Muscle of arm (tissue), 12 donors: Measurements from ENCODE around the gene RUNDC3A. TPM values are rescaled to one million over a fixed set of nuclear protein-coding genes. Genes with fewer than 3 reads are reported as not detected.

ENCODE experiments used
- DNase-seq: peaks from one replicate; pipeline ENCODE4 v3.0.0-alpha.2; 2013
- polyA plus RNA-seq, 12 donors: library from polyadenylated mRNA; unstranded; fragments of 120-200 nt; gene quantifications; one replicate each; pipeline ENCODE4 v1.2.1, GENCODE V29; 2013; ENCODE audit not compliant: insufficient read length in 12 of 12

The RUNDC3A gene
- polyA plus RNA-seq, 12 donors: 0.72 to 14.2 (median 1.7) TPM; not detected in 2

DNA sequence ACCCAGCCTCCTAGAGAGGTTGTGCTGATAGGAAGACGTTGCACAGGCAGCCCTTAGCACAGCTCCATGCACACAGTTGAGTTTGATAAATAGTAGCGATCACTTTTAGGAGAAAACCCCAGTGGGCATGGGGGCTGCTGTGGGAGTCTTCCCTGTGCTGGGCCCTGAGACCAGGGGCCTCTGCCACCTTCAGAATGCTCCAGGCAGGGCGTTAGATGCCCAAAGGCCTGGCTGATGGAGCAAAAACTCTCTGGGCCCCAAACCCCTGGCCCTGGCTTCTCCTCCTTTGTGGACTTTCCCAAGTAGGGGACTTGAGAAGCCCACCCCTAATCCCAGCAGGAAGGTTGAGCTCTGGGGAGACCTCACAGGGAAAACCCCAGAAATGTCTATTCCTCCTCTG lies 26.1 kb upstream of the RUNDC3A start:
- DNase-seq: no peak

DNA sequence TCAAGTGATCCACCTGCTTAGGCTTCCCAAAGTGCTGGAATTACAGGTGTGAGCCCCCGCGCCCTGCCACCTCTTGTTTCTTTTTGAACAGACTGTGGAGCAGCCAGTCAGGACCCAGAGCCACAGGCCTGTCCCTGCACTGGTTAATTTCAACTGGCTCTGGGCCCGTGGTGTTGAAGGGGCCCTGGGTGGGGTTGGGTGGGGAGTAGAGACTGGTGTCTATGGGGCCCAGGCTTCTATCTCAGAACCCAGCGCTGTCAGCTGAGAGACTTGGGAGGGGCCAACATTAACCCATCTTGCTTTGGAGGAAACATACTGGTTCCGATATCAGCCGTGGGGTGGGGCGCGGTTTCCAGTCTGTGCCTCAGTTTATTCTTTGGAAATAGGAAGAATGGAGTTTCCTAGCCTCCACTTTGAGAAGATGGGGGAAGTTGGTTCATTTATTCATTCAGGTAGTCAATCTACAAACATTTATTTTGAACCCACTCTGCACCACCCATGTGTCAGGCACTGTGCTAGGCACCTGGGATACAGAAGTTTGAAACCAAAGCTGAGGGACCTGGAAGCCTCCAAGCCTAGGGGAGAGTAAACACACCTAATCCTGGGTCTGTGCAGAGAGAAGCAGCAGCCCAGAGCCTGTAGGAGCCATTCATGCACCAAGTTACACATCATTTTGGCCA lies 24.9 kb upstream of the RUNDC3A start:
- no peak for DNase-seq

DNA sequence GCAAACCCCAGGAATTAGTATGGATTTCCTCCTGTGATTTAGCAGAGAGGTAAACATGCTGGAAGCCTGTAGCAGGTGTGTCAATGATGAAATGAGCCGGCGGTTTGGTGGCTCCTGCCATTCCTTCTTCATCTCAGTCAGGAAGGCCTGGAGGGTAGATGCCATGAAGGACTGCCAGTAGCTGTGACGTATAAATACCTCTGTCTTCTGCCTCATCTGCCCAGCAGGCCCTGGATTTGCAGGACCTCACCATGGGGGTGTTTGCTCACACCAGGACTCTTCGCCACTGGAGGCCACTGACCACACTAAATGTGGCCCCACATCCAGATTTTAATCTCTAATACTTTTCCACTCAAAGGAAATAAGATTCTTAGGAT lies 24.4 kb upstream of the RUNDC3A start:
- DNase-seq: no peak

DNA sequence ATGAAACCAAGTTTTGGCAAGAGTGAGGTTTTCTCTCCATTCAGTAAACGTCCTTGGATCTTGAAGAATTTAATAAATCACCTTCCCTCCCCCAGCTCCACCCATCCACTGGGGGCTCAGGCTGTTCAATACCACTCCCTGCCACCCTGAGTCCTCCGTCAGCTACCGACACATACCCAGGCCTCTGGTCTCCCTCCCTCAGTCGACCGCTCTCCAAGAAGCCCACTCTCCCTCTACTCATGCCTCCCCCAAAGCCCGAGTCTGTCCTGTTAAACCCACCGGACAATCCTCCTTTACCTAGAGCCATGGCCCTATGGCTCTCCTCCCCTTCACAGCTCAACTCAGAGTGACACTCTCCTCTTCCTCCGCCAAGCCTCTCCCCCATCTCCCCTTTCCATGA lies 20.8 kb upstream of the RUNDC3A start:
- DNase-seq: no peak

DNA sequence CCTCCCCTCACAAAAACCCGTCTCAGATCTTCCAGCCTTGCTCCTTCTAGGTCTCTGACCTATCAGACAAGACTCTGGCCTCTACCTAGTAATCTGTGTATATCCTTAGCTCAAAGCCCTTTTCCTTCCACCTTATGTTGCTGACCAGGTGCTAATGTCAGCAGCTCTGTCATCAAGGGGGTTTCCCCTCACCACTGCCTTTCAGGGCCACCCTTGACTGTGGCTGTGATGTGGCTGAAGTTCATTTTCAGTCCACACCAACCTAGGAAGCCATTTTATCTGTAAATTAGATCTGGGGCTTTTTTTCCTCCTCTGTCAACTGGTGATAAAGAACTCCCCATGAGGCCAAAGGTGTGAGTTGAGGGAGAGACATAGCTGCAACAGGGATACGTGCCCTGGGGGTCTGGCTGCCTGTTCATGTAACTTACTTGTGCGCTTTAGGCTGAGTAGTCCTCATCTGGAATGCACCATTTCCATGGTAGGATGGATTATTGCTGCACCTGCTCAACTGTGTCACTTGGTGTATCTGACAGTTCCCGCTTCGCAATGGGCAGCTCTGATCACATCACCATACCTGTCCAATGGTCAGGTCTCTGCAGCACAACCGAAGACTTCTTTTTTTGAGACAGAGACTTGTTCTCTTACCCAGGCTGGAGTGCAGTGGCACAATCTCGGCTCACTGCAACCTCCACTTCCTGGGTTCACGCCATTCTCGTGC lies 14.7 kb upstream of the RUNDC3A start:
- no peak for DNase-seq

DNA sequence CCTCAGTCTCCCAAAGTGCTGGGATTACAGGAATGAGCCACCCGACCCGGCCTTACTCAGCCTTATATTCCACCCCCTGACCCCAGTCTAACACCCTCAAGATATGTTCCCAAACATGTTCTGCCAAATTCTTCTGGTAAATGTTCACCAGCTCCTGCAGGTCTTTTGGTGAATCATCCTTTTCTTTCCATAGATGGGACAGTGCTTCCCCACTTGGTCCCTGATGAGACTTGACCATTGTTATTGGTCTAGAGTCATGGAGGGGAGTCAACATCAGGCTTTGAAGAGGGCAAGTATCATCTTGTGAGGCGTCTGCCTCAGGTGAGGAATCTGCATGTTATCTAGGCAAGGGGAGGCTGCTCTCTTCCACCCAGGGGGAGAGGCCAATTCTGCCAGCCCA lies 10.4 kb upstream of the RUNDC3A start:
- no peak for DNase-seq

DNA sequence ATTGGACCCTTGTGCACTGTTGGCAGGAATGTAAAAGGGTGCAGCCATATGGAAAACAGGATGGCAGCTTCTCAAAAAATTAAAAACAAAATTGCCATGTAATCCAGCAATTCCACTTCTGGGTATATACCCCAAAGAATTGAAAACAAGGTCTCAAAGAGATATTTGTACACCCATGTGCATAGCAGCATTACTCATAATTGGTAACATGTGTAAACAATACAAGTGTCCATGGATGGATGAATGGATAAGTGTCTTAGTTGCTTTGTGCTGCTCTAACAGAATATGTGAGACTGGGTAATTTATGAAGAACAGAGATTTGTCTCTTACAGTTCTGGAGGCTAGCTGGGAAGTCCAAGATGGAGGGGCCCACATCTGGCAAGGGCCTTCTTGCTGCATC lies 3.8 kb upstream of the RUNDC3A start:
- no peak for DNase-seq

DNA sequence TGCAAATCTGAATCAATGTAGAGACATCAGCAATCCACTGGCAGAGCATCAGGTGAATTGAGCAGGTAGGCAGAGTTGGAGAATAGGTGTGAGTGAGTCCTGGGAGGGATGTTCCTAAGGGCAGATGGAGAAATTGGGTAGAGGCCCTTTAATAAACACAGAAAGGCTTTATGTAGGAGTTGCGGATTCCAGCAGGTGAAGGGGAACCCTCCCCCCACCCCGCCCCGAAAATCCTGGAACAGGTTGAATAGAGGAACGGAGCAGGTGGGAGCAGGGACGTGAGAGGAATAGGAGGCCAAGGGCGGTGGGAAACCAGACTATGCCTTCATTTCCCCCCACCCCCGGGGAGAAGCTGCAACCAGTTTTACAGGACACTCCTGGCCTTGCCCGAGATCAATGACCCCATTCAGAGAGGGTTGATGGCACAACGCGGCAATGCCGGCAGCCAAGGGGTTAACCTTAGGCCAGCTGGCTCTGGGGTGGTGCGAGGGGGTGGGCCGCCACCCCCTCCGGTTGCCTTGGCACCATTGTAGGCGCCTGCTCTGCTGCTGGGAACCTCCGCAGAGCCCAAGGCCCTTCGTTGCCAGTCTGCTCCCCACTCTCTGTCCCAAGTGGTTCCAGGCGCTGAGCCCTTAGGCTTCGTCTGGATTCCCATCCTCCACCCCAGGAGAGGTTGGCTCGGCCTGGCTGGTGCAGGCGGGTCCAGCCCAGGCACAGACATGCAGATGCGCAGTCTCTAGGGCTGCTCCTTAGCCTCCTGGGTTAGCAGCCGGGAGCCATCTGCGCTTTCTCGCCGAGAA lies 814 bp upstream of the RUNDC3A start:
- DNase-seq: no peak

DNA sequence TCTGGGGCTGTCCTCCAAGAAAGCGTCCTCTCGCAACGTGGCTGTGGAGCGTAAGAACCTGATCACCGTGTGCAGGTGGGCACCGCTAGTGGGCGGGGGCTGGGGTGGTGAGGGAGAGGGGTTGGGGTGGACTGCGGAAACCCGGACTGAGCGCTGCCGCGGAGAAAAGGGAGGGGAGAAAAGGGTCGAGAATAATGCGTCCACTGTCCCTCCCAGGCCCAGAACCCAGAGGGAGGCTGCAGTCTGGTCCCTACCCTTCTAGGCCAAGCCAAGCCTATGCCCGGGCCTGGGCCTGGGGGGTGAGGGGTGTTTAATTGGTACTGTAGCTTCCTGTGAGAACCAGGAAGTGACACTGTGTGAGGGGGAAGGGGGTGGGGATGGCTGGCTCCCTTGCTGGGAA lies 464 bp downstream of the RUNDC3A start:
- DNase-seq: no peak

DNA sequence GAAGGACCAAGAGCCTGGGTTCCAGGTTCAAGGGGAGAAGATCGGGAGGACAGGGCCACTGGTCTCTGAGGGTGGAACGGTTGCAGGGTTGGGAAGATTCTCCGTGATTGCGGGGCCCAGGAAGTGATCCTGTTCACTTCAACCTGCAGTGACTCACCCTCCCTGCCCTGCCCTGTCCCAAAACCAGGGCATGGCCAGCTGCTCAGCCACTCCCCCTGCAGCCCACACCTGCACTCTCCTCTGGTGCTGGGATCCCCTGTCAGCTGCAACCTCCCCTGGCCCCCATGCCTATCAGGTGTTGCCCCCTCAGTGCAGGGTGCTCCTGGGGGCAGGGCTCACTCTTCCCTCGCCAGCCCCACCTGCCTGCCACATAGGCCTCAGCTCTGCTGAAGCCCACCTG lies 1.1 kb downstream of the RUNDC3A start:
- no peak for DNase-seq

DNA sequence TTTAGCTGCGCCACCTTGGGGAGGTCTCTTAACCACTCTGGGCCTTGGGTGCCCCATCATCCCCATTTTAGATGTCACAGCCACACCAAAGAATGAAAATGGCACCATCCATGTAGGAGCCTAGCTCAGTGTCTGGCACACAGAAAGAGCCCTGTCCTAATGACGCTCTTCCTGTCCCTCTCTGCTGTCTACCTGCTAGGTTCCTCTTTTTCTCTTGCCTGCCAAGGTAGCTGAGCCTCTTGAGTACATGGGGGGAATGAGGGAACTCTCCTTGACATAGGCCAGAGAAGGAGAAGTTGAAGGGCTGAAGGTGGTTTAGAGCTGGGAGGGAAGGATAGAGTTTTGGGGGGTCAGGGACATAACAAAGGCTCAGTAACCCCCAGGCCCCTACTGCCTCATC lies 1.8 kb downstream of the RUNDC3A start:
- no peak for DNase-seq

DNA sequence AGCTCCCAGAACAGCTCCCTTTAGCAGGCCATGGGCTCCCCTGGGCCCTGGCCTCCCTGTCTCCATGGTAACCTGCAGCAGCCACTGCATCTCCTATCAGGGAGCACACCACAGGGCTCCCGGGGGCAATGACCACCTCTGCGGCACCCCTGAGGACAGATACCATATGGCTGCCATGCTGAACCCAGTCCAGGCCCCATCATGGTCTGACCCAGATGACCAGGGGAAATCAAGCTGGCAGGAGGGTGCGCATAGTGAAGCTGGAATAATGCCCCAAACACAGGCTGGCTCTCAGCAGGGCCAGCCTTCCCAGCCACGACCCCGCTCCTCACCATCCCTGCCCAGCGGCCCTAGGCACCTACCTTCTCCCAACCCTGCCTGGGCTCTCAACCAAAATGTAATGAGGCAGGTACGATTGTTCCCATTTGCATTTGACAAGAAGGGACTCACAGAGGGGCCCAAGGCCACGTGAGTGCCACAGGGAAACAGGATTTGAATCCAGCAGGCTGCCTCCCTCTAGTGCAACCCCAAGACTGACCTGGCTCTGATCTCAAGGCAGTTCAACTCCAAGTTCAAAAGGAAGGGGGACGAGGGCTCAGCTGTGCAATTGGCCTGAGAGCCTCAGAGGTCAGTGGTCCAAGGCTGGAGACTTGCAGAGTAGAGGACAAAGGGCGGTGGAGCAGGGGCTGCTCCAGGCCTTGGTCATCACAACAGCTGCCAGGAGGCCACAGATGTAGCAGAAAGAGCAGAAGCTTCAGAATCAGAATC lies 2.4 kb downstream of the RUNDC3A start:
- no peak for DNase-seq

DNA sequence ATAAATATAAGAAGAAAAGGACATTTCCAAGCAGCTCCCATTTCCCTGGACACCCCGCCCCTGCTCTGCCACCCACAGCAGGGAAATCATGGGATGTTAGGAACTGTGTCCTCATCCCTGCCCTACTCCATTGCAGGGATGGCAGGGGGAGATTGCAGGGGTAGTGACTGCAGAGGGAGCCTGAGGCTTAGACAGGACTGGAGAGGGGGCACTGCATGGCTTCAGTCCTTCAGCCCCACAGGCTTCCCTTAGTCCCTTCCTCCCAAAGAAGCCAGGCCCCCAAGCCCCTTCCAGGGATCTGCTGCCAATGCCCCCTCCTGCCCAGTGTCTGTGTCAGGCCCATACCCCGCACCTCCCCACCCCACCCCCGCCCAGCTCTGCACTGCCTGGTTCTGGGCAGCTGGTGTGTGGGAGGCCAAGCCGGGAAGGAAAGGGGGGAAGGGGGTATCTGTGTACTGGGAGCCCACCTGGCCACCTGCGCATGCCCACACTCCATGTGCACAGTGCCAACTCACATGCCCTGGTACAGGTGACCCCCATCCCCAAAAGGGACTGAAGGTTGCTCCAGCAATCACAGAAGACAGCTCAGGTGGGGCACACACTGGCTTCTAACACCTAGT lies 3.3 kb downstream of the RUNDC3A start:
- DNase-seq: no peak

DNA sequence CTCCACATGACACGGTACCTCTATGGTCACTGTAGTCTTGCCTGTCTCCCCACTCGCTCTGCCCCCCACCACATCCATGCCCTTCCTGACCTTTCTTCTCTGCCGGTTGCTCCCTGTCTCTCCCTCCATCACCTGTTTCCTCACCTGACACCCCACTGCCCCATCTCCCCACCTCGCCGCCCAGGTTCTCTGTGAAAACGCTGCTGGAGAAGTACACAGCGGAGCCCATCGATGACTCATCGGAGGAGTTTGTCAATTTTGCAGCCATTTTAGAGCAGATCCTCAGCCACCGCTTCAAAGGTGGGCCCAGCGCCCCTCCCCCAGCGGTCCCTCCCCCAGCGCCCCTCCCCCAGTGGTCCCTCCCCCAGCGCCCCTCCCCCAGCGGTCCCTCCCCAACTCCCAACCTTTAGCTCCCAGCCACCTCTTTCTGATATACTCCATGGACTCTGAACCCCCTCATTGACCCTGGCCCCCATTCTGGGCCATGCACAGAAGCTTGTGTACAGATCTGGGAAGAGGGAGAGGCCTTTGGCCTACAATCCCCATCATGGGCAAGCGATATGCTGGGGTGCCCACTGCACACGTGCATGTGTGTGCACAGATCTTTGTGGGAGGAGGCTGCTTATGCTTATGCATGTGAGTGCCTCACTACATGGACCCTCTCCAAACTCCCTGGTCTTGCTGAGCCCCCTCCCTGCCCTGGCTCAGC lies 4.1 kb downstream of the RUNDC3A start:
- DNase-seq: no peak

DNA sequence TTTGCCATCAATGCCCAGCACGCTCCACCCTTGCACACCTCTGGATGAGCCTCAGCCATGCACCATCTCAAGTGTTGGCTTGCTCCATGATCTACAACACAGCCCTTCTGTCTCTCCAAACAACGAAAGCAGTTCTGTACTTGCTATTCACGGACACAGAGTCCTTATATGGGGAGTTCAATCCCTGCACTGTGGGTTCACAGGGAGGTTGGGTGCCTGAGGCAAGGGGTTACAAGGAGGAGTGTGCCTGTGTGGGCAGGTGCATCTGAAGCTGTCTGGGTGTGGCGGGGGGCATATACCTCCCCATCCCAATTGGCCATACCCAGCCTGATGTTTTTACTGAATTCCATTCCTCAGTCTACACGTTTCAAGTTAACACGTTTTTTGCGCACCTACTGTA lies 5.6 kb downstream of the RUNDC3A start:
- no peak for DNase-seq

DNA sequence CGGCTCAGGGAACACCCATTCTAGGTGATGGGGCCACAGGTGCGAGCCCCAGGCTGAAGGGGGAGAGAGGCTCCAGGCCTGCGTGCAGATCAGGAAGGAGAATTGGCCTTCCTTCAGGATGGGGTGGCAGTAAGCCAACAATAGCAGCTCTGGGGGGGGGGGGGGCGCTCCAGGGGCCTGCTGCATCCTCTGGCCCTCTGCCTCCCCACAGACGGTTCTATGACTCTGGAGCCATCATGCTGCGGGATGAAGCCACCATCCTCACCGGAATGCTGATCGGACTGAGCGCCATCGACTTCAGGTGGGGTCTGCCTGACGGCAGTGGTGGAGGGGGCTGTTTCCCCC lies 6.1 kb downstream of the RUNDC3A start:
- DNase-seq: no peak

DNA sequence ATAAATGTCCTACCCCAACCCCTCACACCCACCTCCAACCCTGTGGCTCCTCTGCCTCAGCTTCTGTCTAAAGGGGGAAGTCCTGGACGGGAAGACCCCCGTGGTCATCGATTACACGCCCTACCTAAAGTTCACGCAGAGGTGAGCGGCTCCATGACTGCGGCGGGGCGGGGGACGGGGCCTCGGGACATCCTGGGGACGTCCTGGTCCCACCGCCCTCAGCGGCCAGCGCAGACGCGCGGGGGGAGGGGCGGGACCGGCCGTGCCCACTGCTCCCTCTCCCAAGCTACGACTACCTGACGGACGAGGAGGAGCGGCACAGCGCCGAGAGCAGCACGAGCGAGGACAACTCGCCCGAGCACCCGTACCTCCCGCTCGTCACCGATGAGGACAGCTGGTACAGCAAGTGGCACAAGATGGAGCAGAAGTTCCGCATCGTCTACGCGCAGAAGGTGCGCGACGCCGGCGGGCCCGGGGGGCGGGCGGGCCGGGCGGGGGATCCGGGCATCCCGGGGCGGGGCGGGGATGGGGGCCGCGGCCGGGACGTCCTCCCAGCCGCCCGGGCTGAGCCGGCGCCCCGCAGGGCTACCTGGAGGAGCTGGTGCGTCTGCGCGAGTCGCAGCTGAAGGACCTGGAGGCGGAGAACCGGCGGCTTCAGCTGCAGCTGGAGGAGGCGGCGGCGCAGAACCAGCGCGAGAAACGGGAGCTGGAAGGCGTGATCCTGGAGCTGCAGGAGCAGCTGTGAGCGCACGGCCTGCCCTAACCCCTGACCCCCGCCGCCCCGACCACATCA lies 6.7 kb downstream of the RUNDC3A start:
- no peak for DNase-seq

DNA sequence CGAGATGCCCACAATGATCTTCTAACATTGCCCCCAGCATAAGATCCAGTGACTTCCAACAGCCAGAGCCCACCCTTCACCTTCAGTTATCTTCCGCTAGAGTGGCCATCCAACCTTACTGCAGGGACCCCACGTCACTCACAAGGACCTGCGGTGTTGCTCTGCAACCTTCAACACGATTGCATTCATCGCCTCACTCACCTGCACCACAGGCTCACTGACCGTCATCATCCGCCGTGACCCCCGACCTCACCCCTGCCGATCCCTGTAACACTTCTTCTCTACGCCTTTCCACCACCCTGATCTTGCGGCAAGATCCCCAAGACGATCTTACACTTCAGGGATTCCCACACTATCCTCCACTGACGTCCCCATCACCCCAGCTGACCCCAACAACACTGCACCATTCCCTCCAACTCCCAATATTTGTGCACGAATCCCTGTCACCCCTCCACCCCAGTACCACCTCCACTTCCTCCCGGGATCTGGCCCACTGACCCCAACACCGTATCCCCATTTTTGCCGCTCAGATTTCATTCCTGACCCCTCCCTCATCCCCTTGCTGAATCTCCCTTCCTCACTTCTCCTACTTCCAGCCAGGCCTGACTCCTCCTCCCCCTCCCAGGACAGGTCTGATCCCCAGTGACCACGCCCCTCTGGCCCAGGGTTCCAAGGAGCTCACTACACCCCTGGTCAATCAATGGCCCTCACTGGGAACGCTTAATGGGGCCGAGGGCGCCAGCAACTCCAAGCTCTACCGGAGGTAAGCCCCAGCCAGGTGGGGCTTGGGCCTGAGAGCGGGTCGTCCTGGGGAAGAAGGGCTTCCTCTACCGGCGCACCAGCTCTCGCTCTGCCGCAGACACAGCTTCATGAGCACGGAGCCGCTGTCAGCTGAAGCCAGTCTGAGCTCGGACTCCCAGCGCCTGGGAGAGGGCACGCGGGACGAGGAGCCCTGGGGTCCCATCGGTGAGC lies 7.6 kb downstream of the RUNDC3A start:
- DNase-seq: no peak

DNA sequence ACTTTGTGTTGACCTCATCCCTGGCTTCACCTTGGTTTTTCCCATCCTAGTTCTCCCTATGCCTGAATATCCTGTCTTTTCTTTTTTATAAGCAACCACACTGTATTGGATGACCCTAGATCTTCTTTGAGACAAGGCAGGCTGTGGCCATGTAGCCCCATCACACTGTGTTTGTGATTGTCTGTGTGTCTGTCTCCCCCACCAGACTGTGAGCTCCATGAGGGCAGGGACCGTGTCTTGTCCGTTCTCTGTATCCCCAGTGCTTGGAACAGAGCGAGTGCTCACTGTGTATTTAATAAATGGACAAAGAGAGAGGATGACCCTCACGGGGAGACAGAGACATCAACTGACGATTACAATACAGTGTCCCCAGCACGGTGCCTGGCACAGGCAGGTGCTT lies 9.1 kb downstream of the RUNDC3A start:
- no peak for DNase-seq
